NK-92 treated with Interleukin-12 subunit alpha and Interleukin-12 subunit beta, amount 100 ng/mL, for 24 hours (cell line): ENCODE data around the gene RAB11FIP4.

Experiments
- DNase-seq: peaks from one replicate; lab custom pipeline; 2025; lab: John Stamatoyannopoulos, UW

RAB11FIP4 gene

GRCh38 chr17:31387438-31387837, 4.0 kb upstream of the RAB11FIP4 start:
- DNase-seq = no peak

- no peak for DNase-seq
These were observed 3.1 kb upstream of the RAB11FIP4 start for GRCh38 chr17:31388351-31388750.

GRCh38 chr17:31388770-31389656, 2.5 kb upstream of the RAB11FIP4 start:
- no peak for DNase-seq

- no peak for DNase-seq
These were observed 1.7 kb upstream of the RAB11FIP4 start for GRCh38 chr17:31389657-31390381.

- DNase-seq = no peak
These were observed 1.1 kb upstream of the RAB11FIP4 start for GRCh38 chr17:31390426-31390747.

- DNase-seq = no peak
These were observed 553 bp upstream of the RAB11FIP4 start for GRCh38 chr17:31390748-31391495.

GRCh38 chr17:31392002-31392855, 754 bp downstream of the RAB11FIP4 start:
- DNase-seq = no peak

- no peak for DNase-seq
These were observed 1.6 kb downstream of the RAB11FIP4 start for GRCh38 chr17:31392856-31393748.

- DNase-seq = no peak
These were observed 2.3 kb downstream of the RAB11FIP4 start for GRCh38 chr17:31393749-31394146.

GRCh38 chr17:31394544-31394943, 3.1 kb downstream of the RAB11FIP4 start:
- DNase-seq = no peak

GRCh38 chr17:31397256-31397939, 5.9 kb downstream of the RAB11FIP4 start:
- DNase-seq = no peak

GRCh38 chr17:31398381-31399311, 7.2 kb downstream of the RAB11FIP4 start:
- DNase-seq = no peak

GRCh38 chr17:31400481-31400950, 9.0 kb downstream of the RAB11FIP4 start:
- no peak for DNase-seq

GRCh38 chr17:31401456-31402254, 10.2 kb downstream of the RAB11FIP4 start:
- no peak for DNase-seq

GRCh38 chr17:31404028-31404949, 12.8 kb downstream of the RAB11FIP4 start:
- DNase-seq = no peak

- no peak for DNase-seq
These were observed 14.5 kb downstream of the RAB11FIP4 start for GRCh38 chr17:31405890-31406371.

GRCh38 chr17:31408586-31408985, 17.1 kb downstream of the RAB11FIP4 start:
- no peak for DNase-seq
